Hepatocyte (in vitro differentiated cells): Measurements from ENCODE around the gene CACNA1C.

Source experiments
- EZH2phosphoT487 ChIP-seq: fragments of 200-600 bp; sonication (generic); IDR thresholded peaks from one replicate; pipeline ENCODE4 v1.6.1; 2018; ENCODE audit warnings: antibody characterized with exemption, mild to moderate bottlenecking, low read depth, moderate library complexity; ENCODE audit not compliant: unreplicated experiment, severe bottlenecking
- TF ChIP-seq, protein P1 (sequence below): fragments of 200-600 bp; sonication (generic); IDR thresholded peaks from 2 replicates; pipeline ENCODE4 v1.5.1; 2016; ENCODE audit warnings: antibody characterized with exemption, mild to moderate bottlenecking; ENCODE audit not compliant: poor library complexity

DNA sequence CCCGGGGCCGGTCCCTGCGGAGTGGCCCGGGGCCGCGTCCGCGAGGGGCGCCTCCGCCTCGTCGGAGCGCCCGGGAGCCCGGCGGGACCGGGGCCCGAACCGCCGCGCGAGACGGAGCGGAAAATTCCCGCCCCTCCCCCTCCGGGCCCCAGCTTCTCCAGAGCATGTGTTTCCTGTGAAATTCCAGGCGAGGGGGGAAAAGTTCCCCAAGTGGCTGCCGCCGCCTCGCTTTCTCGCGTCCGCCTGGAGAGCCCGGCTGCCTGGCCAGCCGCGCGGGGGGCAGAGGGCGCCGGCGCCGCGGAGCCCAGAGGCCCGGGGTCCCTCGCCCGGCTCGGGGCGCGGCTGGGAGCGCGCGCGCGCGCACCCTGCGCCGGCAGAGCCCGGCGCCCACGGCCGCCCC is 904 bp downstream of the CACNA1C start:
- TF ChIP-seq, protein P1, sequence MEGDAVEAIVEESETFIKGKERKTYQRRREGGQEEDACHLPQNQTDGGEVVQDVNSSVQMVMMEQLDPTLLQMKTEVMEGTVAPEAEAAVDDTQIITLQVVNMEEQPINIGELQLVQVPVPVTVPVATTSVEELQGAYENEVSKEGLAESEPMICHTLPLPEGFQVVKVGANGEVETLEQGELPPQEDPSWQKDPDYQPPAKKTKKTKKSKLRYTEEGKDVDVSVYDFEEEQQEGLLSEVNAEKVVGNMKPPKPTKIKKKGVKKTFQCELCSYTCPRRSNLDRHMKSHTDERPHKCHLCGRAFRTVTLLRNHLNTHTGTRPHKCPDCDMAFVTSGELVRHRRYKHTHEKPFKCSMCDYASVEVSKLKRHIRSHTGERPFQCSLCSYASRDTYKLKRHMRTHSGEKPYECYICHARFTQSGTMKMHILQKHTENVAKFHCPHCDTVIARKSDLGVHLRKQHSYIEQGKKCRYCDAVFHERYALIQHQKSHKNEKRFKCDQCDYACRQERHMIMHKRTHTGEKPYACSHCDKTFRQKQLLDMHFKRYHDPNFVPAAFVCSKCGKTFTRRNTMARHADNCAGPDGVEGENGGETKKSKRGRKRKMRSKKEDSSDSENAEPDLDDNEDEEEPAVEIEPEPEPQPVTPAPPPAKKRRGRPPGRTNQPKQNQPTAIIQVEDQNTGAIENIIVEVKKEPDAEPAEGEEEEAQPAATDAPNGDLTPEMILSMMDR, result no peak
- no peak for TF ChIP-seq EZH2phosphoT487
